Osteocyte (in vitro differentiated cells): ENCODE results near the gene ACAP3. TPM values are rescaled to one million over a fixed set of nuclear protein-coding genes. Genes with fewer than 3 reads are reported as not detected.

ENCODE experiments used
- DNase-seq: peaks from one replicate; pipeline ENCODE4 v3.0.0; 2021; ENCODE audit warnings: mixed read lengths; ENCODE audit not compliant: unreplicated experiment; ENCODE audit errors: extremely low spot score
- H3K27ac Mint-ChIP-seq: one replicate; pipeline ENCODE4 v1.8.0; 2021; ENCODE audit warnings: mild to moderate bottlenecking, mixed read lengths; ENCODE audit not compliant: unreplicated experiment
- H3K27me3 Mint-ChIP-seq: one replicate; pipeline ENCODE4 v1.8.0; 2021; ENCODE audit warnings: mixed read lengths; ENCODE audit not compliant: unreplicated experiment
- H3K36me3 Mint-ChIP-seq: one replicate; pipeline ENCODE4 v1.8.0; 2021; ENCODE audit warnings: mixed read lengths; ENCODE audit not compliant: unreplicated experiment
- H3K4me1 Mint-ChIP-seq: one replicate; pipeline ENCODE4 v1.8.0; 2021; ENCODE audit warnings: mixed read lengths; ENCODE audit not compliant: unreplicated experiment
- H3K4me3 Mint-ChIP-seq: one replicate; pipeline ENCODE4 v1.8.0; 2021; ENCODE audit warnings: mild to moderate bottlenecking, moderate library complexity, mixed read lengths; ENCODE audit not compliant: unreplicated experiment
- H3K9me3 Mint-ChIP-seq: one replicate; pipeline ENCODE4 v1.8.0; 2021; ENCODE audit warnings: mixed read lengths; ENCODE audit not compliant: unreplicated experiment
- CTCF ChIP-seq: fragments of 200-600 bp; sonication (generic); IDR thresholded peaks from 2 replicates; pipeline ENCODE4 v1.5.0; 2021; ENCODE audit warnings: antibody characterized with exemption, mild to moderate bottlenecking, moderate library complexity
- total RNA-seq: library from RNA; stranded (reverse); gene quantifications from 2 replicates; pipeline ENCODE4 v1.2.1, GENCODE V29; 2021

The ACAP3 gene
- total RNA-seq, 1 donor from 2014 or later = 73.8 TPM

- no peak overlapping the region for H3K27ac Mint-ChIP-seq
- TF ChIP-seq CTCF = no peak
- no peak overlapping the region for H3K4me3 Mint-ChIP-seq
- H3K36me3 Mint-ChIP-seq = peaks cover 17% of the 10 kb centered on the region
- peaks cover 14% of the 10 kb centered on the region for H3K4me1 Mint-ChIP-seq
- H3K9me3 Mint-ChIP-seq = no peaks in the 10 kb centered on the region
- no peaks in the 10 kb centered on the region for H3K27me3 Mint-ChIP-seq
- no peak for DNase-seq
These were observed 7.8 kb upstream of the ACAP3 start for GRCh38 chr1:1315435-1315954.

GRCh38 chr1:1314678-1315335 lies 7.1 kb upstream of the ACAP3 start:
- peaks cover 14% of the 10 kb centered on the region for H3K4me1 Mint-ChIP-seq
- no peaks in the 10 kb centered on the region for H3K9me3 Mint-ChIP-seq
- peaks cover 13% of the 10 kb centered on the region for H3K36me3 Mint-ChIP-seq
- no peak for DNase-seq
- no peaks in the 10 kb centered on the region for H3K27me3 Mint-ChIP-seq
- no peak overlapping the region for H3K4me3 Mint-ChIP-seq
- no peak overlapping the region for H3K27ac Mint-ChIP-seq
- TF ChIP-seq CTCF = no peak

GRCh38 chr1:1314237-1314586 lies 6.5 kb upstream of the ACAP3 start:
- H3K27ac Mint-ChIP-seq = no peak overlapping the region
- no peak overlapping the region for H3K4me3 Mint-ChIP-seq
- no peak for TF ChIP-seq CTCF
- DNase-seq = no peak
- peaks cover 13% of the 10 kb centered on the region for H3K36me3 Mint-ChIP-seq
- no peaks in the 10 kb centered on the region for H3K27me3 Mint-ChIP-seq
- peaks cover 15% of the 10 kb centered on the region for H3K4me1 Mint-ChIP-seq
- no peaks in the 10 kb centered on the region for H3K9me3 Mint-ChIP-seq

GRCh38 chr1:1313500-1314236 lies 5.9 kb upstream of the ACAP3 start:
- no peak overlapping the region for H3K4me3 Mint-ChIP-seq
- H3K27me3 Mint-ChIP-seq = no peaks in the 10 kb centered on the region
- H3K27ac Mint-ChIP-seq = no peak overlapping the region

More at GRCh38 chr1:1313500-1314236, 5.9 kb upstream of the ACAP3 start:
- H3K36me3 Mint-ChIP-seq = peaks cover 13% of the 10 kb centered on the region
- DNase-seq = no peak
- H3K4me1 Mint-ChIP-seq = peaks cover 15% of the 10 kb centered on the region
- H3K9me3 Mint-ChIP-seq = no peaks in the 10 kb centered on the region
- no peak for TF ChIP-seq CTCF
